Fibroblast of lung (primary cell): Measurements from ENCODE around the gene MEGF6. TPM values are rescaled to one million over a fixed set of nuclear protein-coding genes. Genes with fewer than 3 reads are reported as not detected.

Experiments
- DNase-seq, 2 donors: peaks; one replicate each; pipeline versions ENCODE4 v3.0.0 to v3.0.0-alpha.2; 2010; ENCODE audit warnings: low read depth in 2 of 2
- H2AFZ ChIP-seq: 2 replicates; pipeline ENCODE4 v1.5.1; 2012; ENCODE audit warnings: low read length, control low read depth, inconsistent platforms
- H3K27ac ChIP-seq: 2 replicates; pipeline ENCODE4 v1.5.1; 2011; ENCODE audit warnings: low read length, control low read depth; ENCODE audit not compliant: insufficient read depth
- H3K27me3 ChIP-seq: 2 replicates; pipeline ENCODE4 v1.5.1; 2011; ENCODE audit warnings: mild to moderate bottlenecking, low read length; ENCODE audit not compliant: control insufficient read depth, insufficient read depth
- H3K36me3 ChIP-seq: 2 replicates; pipeline ENCODE4 v1.5.1; 2011; ENCODE audit warnings: low read length; ENCODE audit not compliant: control insufficient read depth, insufficient read depth
- H3K4me1 ChIP-seq: 2 replicates; pipeline ENCODE4 v1.5.1; 2011; ENCODE audit warnings: low read length; ENCODE audit not compliant: control insufficient read depth, insufficient read depth; ENCODE audit errors: extremely low read depth
- H3K4me2 ChIP-seq: 2 replicates; pipeline ENCODE4 v1.5.1; 2011; ENCODE audit warnings: low read length, control low read depth; ENCODE audit not compliant: insufficient read depth; ENCODE audit errors: extremely low read depth
- H3K4me3 ChIP-seq, 4 experiments: fragments of 200-600 bp in 1 of 4; sonication (generic) in 1 of 4; replicated peaks in 1 of 4; 2 replicates each; pipeline ENCODE4 v1.5.1; 2011 to 2016; ENCODE audit warnings: low read length in 4 of 4, low read depth in 3 of 4, mild to moderate bottlenecking in 3 of 4, control low read depth in 2 of 4, inconsistent platforms in 1 of 4, mixed read lengths in 1 of 4; ENCODE audit not compliant: insufficient read depth in 1 of 4; ENCODE audit errors: control extremely low read depth in 1 of 4
- H3K79me2 ChIP-seq: 2 replicates; pipeline ENCODE4 v1.5.1; 2012; ENCODE audit warnings: mild to moderate bottlenecking, low read length, inconsistent platforms; ENCODE audit not compliant: control insufficient read depth, insufficient read depth
- H3K9ac ChIP-seq: 2 replicates; pipeline ENCODE4 v1.5.1; 2011; ENCODE audit warnings: mild to moderate bottlenecking, low read length, control low read depth; ENCODE audit not compliant: insufficient read depth
- H3K9me3 ChIP-seq: 2 replicates; pipeline ENCODE4 v1.5.1; 2012; ENCODE audit warnings: low read depth, low read length; ENCODE audit not compliant: control insufficient read depth, insufficient read depth
- H4K20me1 ChIP-seq: 2 replicates; pipeline ENCODE4 v1.5.1; 2011; ENCODE audit warnings: low read length; ENCODE audit not compliant: control insufficient read depth, insufficient read depth; ENCODE audit errors: extremely low read depth
- EZH2 ChIP-seq: IDR thresholded peaks from 2 replicates; pipeline ENCODE4 v1.5.1; 2012; ENCODE audit warnings: low read length, control low read depth, mild to moderate bottlenecking; ENCODE audit errors: missing control alignments
- polyA minus RNA-seq: library from RNA; depleted of rRNA, polyadenylated mRNA; stranded (reverse); fragments of >200 nt; gene quantifications from 2 replicates; pipeline ENCODE4 v1.2.3, GENCODE V29; 2011; ENCODE audit warnings: low replicate concordance
- polyA plus RNA-seq, 2 donors: library from polyadenylated mRNA; depleted of rRNA in 1 of 2; stranded (reverse) in 1 of 2; unstranded in 1 of 2; fragments of >200 nt; gene quantifications; 2 replicates each; pipeline ENCODE4 v1.2.1, GENCODE V29; 2011 to 2012; ENCODE audit warnings: missing spikeins in 1 of 2
- total RNA-seq: library from RNA; depleted of rRNA; stranded (reverse); fragments of >200 nt; gene quantifications from 2 replicates; pipeline ENCODE4 v1.2.1, GENCODE V29; 2014
- TF ChIP-seq, protein P1 (sequence below), 2 donors: IDR thresholded peaks in 1 of 2; conservative IDR thresholded peaks in 1 of 2; 1 replicate in 1 of 2; 2 replicates in 1 of 2; pipeline ENCODE4 v1.5.1; 2011 to 2012; ENCODE audit warnings: low read length in 2 of 2, control low read depth in 1 of 2, inconsistent platforms in 1 of 2, low read depth in 1 of 2, mild to moderate bottlenecking in 1 of 2

Gene MEGF6, protein sequence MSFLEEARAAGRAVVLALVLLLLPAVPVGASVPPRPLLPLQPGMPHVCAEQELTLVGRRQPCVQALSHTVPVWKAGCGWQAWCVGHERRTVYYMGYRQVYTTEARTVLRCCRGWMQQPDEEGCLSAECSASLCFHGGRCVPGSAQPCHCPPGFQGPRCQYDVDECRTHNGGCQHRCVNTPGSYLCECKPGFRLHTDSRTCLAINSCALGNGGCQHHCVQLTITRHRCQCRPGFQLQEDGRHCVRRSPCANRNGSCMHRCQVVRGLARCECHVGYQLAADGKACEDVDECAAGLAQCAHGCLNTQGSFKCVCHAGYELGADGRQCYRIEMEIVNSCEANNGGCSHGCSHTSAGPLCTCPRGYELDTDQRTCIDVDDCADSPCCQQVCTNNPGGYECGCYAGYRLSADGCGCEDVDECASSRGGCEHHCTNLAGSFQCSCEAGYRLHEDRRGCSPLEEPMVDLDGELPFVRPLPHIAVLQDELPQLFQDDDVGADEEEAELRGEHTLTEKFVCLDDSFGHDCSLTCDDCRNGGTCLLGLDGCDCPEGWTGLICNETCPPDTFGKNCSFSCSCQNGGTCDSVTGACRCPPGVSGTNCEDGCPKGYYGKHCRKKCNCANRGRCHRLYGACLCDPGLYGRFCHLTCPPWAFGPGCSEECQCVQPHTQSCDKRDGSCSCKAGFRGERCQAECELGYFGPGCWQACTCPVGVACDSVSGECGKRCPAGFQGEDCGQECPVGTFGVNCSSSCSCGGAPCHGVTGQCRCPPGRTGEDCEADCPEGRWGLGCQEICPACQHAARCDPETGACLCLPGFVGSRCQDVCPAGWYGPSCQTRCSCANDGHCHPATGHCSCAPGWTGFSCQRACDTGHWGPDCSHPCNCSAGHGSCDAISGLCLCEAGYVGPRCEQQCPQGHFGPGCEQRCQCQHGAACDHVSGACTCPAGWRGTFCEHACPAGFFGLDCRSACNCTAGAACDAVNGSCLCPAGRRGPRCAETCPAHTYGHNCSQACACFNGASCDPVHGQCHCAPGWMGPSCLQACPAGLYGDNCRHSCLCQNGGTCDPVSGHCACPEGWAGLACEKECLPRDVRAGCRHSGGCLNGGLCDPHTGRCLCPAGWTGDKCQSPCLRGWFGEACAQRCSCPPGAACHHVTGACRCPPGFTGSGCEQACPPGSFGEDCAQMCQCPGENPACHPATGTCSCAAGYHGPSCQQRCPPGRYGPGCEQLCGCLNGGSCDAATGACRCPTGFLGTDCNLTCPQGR (N-terminal part only)
- total RNA-seq (8.0 and 11.6 TPM in 2 replicates), polyA plus RNA-seq (0.54 and 1.6 TPM in 2 replicates), polyA minus RNA-seq (0.59 and 2.4 TPM in 2 replicates)
- 2.7 and 5.5 TPM in 2 replicates for polyA plus RNA-seq (2012)

DNA sequence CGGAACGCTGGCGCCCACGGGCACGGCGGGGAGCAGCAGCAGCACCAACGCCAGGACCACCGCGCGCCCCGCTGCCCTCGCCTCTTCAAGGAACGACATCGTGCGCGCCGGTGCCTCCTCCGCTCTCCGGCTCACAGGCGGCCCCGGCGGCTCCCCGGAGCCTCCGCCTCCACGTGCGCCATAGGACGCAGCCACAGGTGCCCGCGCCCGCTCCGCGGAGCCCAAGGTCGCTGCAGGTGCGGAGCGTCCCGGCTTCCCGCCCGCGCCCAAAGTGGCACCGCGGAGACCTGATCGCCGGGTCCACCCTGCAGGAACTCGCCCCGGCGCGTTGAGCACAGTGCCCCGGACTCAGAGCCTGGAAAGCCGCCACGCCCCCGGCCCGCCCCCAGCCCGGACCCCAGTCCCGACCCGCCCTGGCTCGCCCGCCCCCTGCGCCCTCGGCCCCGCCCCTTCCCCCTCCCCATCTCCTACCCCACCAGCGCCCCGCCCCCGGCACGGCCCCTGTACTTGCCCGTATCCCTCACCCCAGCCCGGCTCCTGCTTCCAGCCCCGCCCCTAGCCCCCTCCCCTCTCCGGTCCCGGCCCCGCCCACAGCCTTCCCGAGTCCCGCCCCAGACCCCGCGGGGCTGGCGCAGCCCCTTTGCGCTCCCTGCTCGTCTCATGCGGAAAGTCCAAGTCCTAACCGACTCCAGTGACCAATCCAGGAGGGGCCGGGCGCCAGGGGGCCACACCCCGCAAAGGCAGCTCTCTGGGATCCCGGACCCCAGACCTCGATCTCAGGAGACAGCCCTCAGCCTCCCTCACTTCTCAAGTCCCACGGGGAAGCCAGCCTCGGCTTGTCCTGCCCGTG is at the start of gene MEGF6:
Gene MEGF6 (minus strand): TSS at position 339 of the 850 bp plus-strand sequence. CDS start 240 bp downstream, at position 99.
- DNase-seq, result peak in 1 of 2 donors; percentile 29
- no peak within 1 kb of the TSS for H2AFZ ChIP-seq

DNA sequence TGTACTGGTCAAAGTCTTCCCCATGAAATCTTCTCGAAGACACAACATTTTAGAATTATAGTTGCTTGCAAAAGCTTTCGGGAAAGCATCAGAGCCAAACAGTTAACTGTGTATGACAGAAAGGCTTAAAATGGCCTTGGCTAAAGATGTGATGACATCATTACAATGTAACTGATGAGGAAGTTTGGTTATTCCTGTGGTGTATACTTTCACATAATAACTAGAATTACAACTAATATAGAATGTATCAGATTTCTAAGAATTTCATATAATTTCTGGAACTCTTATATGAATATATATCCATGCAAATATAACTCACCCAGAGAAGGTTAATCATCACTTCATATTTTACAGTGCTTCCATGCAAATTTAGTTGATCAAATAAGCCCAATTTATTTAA is 49.4 kb upstream of the MEGF6 start:
- no peaks in the 10 kb centered on the region for H3K9me3 ChIP-seq
- H4K20me1 ChIP-seq, result no peaks in the 10 kb centered on the region
- no peak overlapping the region for H3K27ac ChIP-seq
- H3K79me2 ChIP-seq, result no peaks in the 10 kb centered on the region
- H3K9ac ChIP-seq, result no peak overlapping the region
- no peak overlapping the region for H2AFZ ChIP-seq
- H3K4me1 ChIP-seq, result no peaks in the 10 kb centered on the region
- no peak overlapping the region for H3K4me3 ChIP-seq
- DNase-seq, result no peak
- TF ChIP-seq, protein P1, sequence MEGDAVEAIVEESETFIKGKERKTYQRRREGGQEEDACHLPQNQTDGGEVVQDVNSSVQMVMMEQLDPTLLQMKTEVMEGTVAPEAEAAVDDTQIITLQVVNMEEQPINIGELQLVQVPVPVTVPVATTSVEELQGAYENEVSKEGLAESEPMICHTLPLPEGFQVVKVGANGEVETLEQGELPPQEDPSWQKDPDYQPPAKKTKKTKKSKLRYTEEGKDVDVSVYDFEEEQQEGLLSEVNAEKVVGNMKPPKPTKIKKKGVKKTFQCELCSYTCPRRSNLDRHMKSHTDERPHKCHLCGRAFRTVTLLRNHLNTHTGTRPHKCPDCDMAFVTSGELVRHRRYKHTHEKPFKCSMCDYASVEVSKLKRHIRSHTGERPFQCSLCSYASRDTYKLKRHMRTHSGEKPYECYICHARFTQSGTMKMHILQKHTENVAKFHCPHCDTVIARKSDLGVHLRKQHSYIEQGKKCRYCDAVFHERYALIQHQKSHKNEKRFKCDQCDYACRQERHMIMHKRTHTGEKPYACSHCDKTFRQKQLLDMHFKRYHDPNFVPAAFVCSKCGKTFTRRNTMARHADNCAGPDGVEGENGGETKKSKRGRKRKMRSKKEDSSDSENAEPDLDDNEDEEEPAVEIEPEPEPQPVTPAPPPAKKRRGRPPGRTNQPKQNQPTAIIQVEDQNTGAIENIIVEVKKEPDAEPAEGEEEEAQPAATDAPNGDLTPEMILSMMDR (conservative IDR thresholded peaks at IDR 0.05 in 1 of 2, IDR thresholded peaks at IDR 0.05 in 1 of 2; ENCODE audit: low read depth in 1 of 2, low read length in 2 of 2), result no peak
- TF ChIP-seq EZH2, result no peak
- H3K4me2 ChIP-seq, result no peak overlapping the region
- no peaks in the 10 kb centered on the region for H3K36me3 ChIP-seq
- H3K27me3 ChIP-seq, result no peaks in the 10 kb centered on the region

More for the DNA sequence above, at the start of gene MEGF6:
- Histone ChIP-seq H3K4me2 (peak within 1 kb of the TSS; percentile 51), H3K27ac (no peak within 1 kb of the TSS), H3K27me3 (peaks cover 7% of the 10 kb centered on the region), H3K9me3 (no peaks in the 10 kb centered on the region), H3K79me2 (no peaks in the 10 kb centered on the region), H3K4me3 (peak within 1 kb of the TSS in 1 of 4 experiments; percentile 37), H3K4me1 (no peaks in the 10 kb centered on the region), H3K36me3 (no peaks in the 10 kb centered on the region), H4K20me1 (no peaks in the 10 kb centered on the region), H3K9ac (peak within 1 kb of the TSS; percentile 2)
- no peak for TF ChIP-seq EZH2
- TF ChIP-seq, protein P1 (conservative IDR thresholded peaks at IDR 0.05 in 1 of 2, IDR thresholded peaks at IDR 0.05 in 1 of 2; ENCODE audit: low read depth in 1 of 2, low read length in 2 of 2), result no peak
